ACC112 (cell line): ENCODE measurements around the gene ACOT4.
"Not testable (repeated sequence)": the region's sequence is repeated elsewhere in the genome, so short reads cannot be mapped to it uniquely, and the experiment has no call there.

ENCODE experiments used
- H2AFZ ChIP-seq: fragments of 200-600 bp; sonication (generic); one replicate; pipeline ENCODE4 v1.6.0; 2017; ENCODE audit warnings: antibody characterized with exemption, low read length; ENCODE audit not compliant: unreplicated experiment
- H3K27ac ChIP-seq: fragments of 200-600 bp; sonication (generic); 2 replicates; pipeline ENCODE4 v1.5.1; 2014; ENCODE audit warnings: low read depth, mild to moderate bottlenecking, antibody characterized with exemption, low read length, moderate library complexity
- H3K27me3 ChIP-seq: fragments of 200-600 bp; sonication (generic); 2 replicates; pipeline ENCODE4 v1.6.1; 2014; ENCODE audit warnings: mild to moderate bottlenecking, antibody characterized with exemption, low read length, moderate library complexity, mixed read lengths; ENCODE audit not compliant: insufficient read depth
- H3K36me3 ChIP-seq: fragments of 200-600 bp; sonication (generic); 2 replicates; pipeline ENCODE4 v1.6.1; 2016; ENCODE audit warnings: mild to moderate bottlenecking, antibody characterized with exemption, low read length, moderate library complexity, mixed read lengths; ENCODE audit not compliant: insufficient read depth
- H3K4me1 ChIP-seq: fragments of 200-600 bp; sonication (generic); one replicate; pipeline ENCODE4 v1.6.1; 2016; ENCODE audit warnings: low read length, mixed read lengths; ENCODE audit not compliant: insufficient read depth, unreplicated experiment, control insufficient read depth
- H3K4me3 ChIP-seq: fragments of 200-600 bp; sonication (generic); 2 replicates; pipeline ENCODE4 v1.5.1; 2014; ENCODE audit warnings: mild to moderate bottlenecking, low read depth, low read length
- H3K79me2 ChIP-seq: fragments of 200-600 bp; sonication (generic); one replicate; pipeline ENCODE4 v1.6.0; 2016; ENCODE audit warnings: low read length; ENCODE audit not compliant: control insufficient read depth, unreplicated experiment, insufficient read depth

ACOT4 gene

DNA sequence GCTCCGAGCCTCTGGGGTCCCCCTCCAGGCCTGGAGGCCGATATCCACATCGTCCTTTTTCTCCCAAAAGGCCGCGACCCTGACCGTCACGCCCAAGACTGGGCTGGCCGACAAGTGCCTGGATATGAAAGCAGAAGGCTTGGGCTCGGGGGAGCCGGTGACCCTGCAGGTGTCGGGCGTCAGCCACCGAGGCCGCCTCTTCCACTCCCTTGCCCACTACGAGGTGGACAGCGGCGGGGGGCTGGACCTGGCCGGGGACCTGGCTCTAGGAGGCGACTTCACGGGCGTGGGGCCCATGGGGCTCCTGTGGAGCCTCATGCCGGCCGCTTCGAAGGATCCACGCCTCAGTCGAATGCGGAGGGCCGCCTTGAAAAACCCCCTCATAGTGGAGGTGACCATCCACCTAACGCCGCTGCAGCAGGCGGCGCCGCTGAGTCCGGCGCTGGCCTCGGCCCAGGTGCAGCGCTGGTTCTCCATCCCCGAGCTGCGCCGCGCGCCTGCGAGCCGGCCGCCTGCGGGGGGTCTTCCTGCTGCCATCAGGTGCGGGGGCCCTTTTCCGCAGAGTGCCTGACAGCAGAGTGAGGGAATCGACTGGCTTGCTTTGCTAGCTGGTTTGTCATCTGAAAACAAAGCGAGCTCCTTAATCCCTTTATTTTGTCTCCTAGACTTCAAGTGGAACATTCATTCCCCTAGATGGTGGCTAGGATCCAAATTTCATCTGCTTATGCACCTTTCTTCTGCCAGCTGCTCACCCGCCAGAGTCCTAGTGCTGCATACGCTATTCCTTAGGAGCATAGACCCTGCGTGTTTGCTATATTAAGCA, 42.5 kb downstream of the ACOT4 start:
- no peaks in the 10 kb centered on the region for H3K36me3 ChIP-seq
- H3K27ac ChIP-seq, result no peak overlapping the region

DNA sequence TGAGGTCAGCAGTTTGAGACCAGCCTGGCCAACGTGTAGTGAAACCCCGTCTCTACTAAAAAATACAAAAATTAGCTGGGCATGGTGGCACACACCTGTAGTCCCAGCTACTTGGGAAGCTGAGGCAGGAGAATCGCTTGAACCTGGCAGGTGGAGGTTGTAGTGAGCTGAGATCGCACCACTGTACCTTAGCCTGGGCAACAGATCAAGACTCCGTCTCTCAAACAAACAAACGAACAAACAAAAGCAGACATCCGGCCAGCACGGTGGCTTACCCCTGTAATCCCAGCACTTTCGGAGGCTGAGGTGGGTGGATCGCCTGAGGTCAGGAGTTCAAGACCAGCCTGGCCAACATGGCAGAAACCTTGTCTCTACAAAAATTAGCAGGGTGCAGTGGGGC, 44.7 kb downstream of the ACOT4 start:
- H3K4me1 ChIP-seq, H3K79me2 ChIP-seq, H3K36me3 ChIP-seq, H3K27ac ChIP-seq, H3K27me3 ChIP-seq, H2AFZ ChIP-seq, H3K4me3 ChIP-seq: not testable (repeated sequence)

More for the DNA sequence above, 42.5 kb downstream of the ACOT4 start:
- peak overlapping the region; percentile 73 for H3K4me3 ChIP-seq
- no peaks in the 10 kb centered on the region for H3K79me2 ChIP-seq
- peak overlapping the region; percentile 83 for H2AFZ ChIP-seq
- no peaks in the 10 kb centered on the region for H3K27me3 ChIP-seq
- H3K4me1 ChIP-seq, result peaks cover 3% of the 10 kb centered on the region

DNA sequence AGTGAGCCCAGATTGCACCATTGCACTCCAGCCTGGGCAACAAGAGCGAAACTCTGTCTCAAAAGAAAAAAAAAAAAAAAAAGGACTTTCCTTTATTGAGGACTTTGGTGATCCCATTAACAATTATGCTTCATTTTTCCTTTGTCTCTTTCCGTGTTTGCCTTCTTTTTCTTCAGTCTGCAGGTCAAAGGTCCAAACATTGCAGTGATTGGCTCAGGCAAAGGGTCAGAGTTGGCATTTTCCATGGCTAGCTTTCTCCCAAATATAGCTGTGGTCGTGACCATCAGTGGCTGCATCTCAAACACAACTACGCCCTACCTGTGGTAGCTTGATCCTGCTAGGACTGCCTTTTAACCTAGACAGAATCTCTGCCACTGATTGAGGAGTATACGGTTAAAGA, 46.2 kb downstream of the ACOT4 start:
- no peak overlapping the region for H3K4me3 ChIP-seq
- peaks cover 9% of the 10 kb centered on the region for H3K4me1 ChIP-seq
- no peak overlapping the region for H3K27ac ChIP-seq
- H3K36me3 ChIP-seq, result no peaks in the 10 kb centered on the region
- no peaks in the 10 kb centered on the region for H3K27me3 ChIP-seq
- H2AFZ ChIP-seq, result no peak overlapping the region
- H3K79me2 ChIP-seq, result no peaks in the 10 kb centered on the region

DNA sequence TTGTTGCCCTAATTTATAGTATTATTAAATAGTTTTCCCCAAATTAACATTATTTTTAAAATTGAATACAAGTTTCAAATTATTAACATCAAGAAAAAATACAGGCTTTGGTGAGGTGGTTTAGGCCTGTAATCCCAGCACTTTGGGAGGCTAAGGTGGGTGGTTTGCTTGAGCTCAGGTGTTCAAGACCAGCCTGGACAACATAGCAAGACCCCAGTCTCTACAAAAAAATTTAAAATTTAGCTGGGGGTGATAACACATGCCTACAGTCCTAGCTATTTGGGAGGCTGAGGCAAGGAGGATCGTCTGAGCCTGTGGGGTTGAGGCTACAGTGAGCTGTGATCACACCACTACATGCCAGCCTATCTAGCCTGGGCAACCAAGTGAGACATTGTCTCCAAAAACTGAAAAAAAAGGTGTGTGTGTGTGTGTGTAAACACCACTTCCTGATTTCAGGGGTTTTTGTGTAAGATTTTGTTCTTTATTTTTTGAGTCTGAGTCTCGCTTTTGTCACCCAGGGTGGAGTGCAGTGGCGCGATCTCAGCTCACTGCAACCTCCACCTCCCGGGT, 49.2 kb downstream of the ACOT4 start:
- Histone ChIP-seq H3K4me3 (no peak overlapping the region), H3K27ac (no peak overlapping the region), H3K27me3 (no peaks in the 10 kb centered on the region), H3K79me2 (no peaks in the 10 kb centered on the region), H3K36me3 (no peaks in the 10 kb centered on the region), H3K4me1 (peaks cover 10% of the 10 kb centered on the region), H2AFZ (no peak overlapping the region)

DNA sequence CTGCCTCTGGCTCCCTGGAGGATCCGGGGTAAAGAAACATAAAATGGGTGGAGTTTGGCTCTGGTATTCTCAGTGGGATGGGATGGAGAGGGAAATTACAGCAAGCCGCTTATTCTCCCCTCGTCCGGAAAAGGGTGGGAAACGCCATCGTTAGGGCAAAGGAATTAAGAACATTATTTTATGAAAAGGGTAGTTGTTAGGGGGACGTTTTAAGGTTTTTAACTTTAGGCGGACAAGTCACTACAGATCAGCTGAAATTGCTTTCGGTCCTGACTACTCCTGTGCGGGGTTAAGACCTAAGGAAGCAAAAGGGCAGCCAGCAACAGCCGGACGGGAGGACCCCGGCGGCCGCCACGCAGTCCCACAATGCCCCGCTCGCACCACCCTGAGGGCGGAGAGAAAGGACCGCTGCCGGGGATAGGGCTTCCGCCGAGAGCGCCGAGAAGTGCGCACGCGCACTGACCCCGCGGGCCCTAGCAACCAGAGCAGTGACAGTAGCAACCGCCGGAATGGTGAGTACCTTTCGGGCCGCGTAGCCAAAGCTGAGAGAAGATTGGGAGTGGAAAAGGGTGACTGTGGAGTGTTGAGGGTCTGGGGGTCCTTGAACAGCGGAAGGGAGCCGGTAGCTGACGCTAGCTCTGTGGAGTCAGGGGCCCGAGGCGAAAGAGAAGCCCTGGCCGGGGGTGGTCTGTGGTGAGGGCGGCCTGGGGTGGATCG, 53.0 kb downstream of the ACOT4 start, which contains the start of gene DNAL1:
Gene DNAL1, plus strand, starts transcription at position 456 of the 717 bp plus-strand sequence. Its CDS starts 54 bp downstream, at position 510.
- Histone ChIP-seq H3K36me3 (no peaks in the 10 kb centered on the region), H2AFZ (peak within 1 kb of the TSS; percentile 94), H3K4me1 (peaks cover 10% of the 10 kb centered on the region), H3K79me2 (peaks cover 4% of the 10 kb centered on the region), H3K27me3 (no peaks in the 10 kb centered on the region), H3K27ac (peak within 1 kb of the TSS; percentile 82), H3K4me3 (peak within 1 kb of the TSS; percentile 93)

DNA sequence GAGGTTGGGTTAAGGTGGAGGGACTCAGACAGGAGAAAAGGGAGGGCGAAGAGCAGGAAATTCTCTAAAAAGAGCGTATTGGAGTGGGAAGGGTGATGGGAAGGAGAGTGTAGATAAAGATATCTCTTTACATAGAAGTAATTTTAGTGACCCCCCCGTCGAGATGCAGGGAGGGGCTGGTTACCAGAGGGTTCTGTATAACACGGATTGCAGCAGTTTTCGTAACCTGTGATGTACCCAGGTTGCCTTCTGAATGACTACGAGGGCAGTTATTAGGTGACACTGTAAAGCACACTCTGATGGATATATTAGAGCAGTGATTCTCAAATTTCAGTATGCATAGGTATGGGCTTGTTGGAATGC, 53.6 kb downstream of the ACOT4 start:
- Histone ChIP-seq H3K36me3 (no peaks in the 10 kb centered on the region), H3K79me2 (peaks cover 4% of the 10 kb centered on the region), H3K4me3 (peak overlapping the region; percentile 93), H3K4me1 (peaks cover 5% of the 10 kb centered on the region), H2AFZ (peak overlapping the region; percentile 82), H3K27ac (peak overlapping the region; percentile 82; the same call in 1 of the 2 replicates), H3K27me3 (no peaks in the 10 kb centered on the region)
